ENCODE results near the gene EID3. TPM values are rescaled to one million over a fixed set of nuclear protein-coding genes. Genes with fewer than 3 reads are reported as not detected.
"Not testable (repeated sequence)": the region's sequence is repeated elsewhere in the genome, so short reads cannot be mapped to it uniquely, and the experiment has no call there.

Gene EID3
- total RNA-seq, 1 donor from 2014 or later = 9.0 TPM

DNA sequence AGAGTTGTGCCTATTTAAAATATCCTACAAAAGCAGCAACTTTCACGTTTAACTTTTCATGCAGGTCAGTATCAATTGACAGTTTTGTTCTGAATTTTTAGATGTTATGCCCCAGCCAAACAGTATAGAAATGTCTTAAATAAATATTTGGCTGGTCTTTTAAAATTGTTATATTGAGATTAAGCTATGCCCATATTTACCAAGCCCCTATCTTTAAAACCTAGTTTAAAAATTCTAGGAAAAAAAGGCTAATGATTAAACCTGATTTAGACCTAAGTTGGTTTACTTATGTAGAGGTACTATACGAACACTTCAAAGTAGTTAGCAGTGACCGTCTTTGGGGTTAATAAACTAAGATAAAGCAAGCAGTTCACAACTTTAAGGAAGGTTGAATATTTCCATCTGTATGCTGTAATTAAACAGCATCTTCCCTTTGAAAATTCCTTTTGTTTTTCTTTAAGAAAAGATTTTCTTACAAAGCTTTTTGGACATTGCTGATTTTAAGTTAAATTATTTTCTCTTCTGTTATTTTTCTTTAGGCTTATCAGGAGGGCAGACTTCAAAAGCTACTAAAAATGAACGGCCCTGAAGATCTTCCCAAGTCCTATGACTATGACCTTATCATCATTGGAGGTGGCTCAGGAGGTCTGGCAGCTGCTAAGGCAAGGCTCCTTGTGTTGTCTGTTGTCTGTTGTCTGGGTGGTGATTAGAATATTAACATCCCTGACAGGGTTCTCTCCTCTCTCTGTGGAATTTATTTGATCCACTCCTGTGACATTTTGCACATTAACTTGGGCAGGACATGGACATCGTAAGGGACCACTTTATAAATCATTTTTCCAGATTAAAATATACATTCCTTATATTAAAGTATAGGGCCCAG is 7.5 kb downstream of the EID3 start:
- intact Hi-C loops (cut with micrococcal nuclease) = no loop called here

GRCh38 chr12:104312202-104312601 is 8.7 kb downstream of the EID3 start:
- intact Hi-C loops (cut with micrococcal nuclease) = no loop called here

DNA sequence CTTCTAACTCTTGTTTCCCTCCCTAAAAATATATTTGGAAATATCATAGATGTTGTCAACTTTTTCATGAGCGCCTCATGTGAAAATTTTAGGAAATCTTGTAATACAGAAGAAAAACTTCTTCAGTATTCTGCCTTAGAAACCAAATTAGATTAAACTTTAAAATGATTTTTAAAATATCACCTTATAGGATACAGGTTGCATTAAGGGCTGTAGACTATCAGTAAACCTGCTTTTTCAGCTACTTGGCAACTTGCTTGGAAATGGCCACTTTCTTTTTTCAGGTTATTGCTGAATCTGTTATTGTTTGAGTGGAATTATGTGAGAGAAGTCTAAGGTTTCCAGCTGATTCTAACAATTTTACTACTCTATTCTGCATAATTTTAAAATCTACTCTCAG is 9.1 kb downstream of the EID3 start:
- intact Hi-C loops (cut with micrococcal nuclease) = no loop called here

DNA sequence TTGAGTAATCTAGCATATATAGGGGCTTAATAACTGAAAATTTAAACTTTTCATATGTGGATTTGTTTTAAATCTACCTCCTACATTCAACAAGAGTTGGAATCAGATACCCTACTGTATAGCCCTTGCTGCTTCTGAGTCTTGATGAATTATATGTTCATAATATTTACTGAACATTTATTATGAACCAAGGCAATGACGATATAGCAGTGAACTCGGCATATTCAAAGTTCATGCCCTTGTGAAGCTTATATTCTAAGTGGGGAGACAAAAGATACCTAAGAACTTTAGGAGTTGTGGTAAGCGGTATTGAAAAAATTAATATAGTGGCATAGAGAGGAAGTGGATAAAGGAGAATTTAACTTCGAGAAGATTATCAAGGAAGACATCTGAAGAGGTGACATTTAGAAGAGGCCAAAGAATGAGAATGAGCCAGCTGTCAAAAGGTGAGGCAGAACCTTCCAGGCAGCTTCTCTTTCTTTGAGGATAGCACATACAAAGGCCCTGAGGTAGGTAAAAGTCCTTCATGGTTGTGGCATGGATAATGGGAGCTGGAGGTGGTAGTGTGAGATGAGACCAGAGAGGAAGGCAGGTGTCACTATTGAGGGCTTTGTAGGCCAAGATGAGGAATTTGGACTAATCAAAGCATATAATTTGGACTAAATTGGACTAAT is 10.2 kb downstream of the EID3 start:
- intact Hi-C loops (cut with micrococcal nuclease) = no loop called here

- intact Hi-C loops (cut with micrococcal nuclease) = no loop called here
These were observed 10.7 kb downstream of the EID3 start for GRCh38 chr12:104314242-104314614.

GRCh38 chr12:104315326-104316224 is 12.0 kb downstream of the EID3 start:
- intact Hi-C loops (cut with micrococcal nuclease) = no loop called here

DNA sequence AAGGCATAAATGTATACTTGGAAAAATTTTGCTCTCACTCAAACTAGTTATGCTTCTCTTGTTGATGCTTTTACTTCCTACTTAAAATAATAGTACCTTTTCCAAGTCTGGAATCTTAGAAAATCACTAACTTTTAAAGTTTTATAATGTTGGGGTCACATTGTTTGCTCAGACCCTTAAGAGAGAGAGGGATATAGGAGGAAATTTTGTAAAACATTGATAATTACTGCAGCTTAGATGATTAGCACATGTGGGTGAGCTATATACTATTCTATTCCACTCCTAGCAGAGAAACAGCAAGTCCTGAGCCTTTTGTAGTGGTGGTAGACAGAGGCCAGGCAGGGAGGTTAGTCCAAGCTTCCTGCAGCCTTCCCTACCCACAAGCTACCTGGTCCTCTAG is 13.4 kb downstream of the EID3 start:
- intact Hi-C loops (cut with micrococcal nuclease) = no loop called here

- intact Hi-C loops (cut with micrococcal nuclease) = no loop called here
These were observed 14.1 kb downstream of the EID3 start for GRCh38 chr12:104317538-104318210.

DNA sequence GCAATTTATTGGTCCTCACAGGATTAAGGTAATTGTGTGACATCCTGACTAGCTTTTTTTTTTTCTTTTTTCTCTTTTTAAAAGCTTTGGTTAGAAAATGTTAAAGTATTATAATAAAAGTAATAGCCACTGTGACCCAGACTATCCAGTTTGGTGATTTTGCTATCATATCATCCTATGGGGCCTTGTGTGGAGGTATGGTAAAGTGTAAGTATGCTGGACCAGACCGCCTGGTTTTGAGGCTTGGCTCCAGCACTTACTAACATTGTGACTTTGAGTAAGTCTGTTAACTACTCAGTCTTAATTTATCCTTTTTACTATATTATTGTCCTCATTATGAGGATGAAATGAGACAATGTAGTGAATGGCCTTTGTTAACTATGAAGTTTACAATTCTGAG is 15.5 kb downstream of the EID3 start:
- intact Hi-C loops (cut with micrococcal nuclease) = no loop called here

- intact Hi-C loops (cut with micrococcal nuclease) = no loop called here
These were observed 16.5 kb downstream of the EID3 start for GRCh38 chr12:104319918-104320626.

GRCh38 chr12:104320627-104321024 is 17.1 kb downstream of the EID3 start:
- intact Hi-C loops (cut with micrococcal nuclease) = no loop called here

DNA sequence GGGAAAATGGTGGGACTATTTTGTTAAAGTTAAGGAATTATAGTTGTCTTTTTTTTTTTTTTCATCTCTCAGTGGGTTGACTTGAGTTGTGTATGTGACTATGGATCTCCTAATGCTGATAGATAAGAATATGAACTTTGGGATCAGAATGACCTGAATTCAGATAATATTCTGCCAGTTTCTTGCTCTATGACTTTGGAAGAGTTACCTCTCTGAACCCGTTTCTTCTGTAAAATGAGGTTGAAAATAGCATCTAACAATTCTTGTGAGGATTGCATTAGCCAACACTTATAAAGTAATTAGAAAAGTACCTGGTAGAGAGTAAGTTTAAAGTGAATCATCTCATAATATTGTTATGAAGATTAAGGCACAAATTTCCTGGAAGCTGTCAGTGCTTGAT is 18.4 kb downstream of the EID3 start:
- intact Hi-C loops (cut with micrococcal nuclease) = no loop called here

DNA sequence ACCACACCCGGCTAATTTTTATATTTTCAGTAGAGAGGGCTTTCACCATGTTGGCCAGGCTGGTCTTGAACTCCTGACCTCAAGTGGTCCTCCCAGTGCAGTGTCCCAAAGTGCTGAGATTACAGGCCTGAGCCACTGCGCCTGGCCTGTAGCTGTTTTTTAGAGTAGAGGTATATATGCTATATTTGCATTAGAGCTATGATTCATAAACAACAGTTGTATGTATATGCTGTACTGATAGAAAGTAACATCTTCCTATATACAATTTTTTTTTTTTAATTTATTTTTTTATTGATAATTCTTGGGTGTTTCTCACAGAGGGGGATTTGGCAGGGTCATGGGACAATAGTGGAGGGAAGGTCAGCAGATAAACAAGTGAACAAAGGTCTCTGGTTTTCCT is 19.0 kb downstream of the EID3 start:
- intact Hi-C loops (cut with micrococcal nuclease) = not testable (repeated sequence)

DNA sequence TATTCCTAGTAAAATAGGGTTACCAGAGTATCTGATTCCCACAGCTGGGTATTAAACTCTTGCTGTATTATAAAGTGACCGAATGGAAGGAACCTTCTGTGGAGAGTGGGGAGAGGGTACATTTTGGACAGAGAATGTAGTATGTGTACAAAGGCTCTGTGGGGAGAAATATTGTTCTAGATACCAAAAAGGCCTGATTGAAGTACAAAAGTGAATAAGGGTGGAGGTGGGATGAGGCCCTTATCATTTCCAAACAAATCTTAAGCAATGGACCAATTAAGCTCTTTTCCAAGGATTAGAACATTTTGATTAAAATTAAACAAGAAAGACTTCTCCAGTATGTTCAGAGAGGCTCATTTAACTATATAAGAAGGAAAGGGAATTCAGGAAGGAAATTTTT is 20.4 kb downstream of the EID3 start:
- intact Hi-C loops (cut with micrococcal nuclease) = no loop called here

GRCh38 chr12:104328278-104328677 is 24.7 kb downstream of the EID3 start:
- intact Hi-C loops (cut with micrococcal nuclease) = not testable (repeated sequence)

GRCh38 chr12:104328790-104329189 is 25.3 kb downstream of the EID3 start:
- intact Hi-C loops (cut with micrococcal nuclease) = no loop called here

GRCh38 chr12:104329707-104330532 is 26.4 kb downstream of the EID3 start:
- intact Hi-C loops (cut with micrococcal nuclease) = no loop called here

DNA sequence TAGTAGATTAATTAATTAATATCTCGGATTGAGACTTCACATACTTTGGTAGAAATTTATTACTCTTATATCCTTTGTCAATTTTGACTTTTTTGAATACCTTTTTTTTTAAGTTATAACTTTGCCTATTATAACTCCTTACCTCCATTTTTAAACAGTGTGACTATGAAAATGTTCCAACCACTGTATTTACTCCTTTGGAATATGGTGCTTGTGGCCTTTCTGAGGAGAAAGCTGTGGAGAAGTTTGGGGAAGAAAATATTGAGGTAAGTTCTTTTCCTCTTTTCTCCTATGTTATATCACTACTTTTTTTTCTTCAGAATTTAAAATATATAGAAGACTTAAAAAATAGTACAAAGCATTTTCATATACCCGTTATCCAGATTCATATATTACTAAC is 27.8 kb downstream of the EID3 start:
- intact Hi-C loops (cut with micrococcal nuclease) = no loop called here

DNA sequence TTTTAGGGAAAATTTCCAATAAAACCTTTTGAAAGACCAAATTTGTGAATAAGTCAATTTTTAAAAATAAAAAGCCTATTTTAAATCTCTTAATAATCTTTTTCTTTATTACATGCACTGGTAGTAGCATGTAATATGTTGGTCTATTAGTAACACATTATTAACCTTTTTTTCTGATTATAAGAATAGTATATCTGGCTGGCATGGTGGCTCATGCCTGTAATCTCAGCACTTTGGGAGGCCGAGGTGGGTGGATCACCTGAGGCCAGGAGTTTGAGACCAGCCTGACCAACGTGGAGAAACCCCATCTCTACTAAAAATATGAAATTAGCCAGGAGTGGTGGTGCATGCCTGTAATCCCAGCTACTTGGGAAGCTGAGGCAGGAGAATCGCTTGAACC is 28.7 kb downstream of the EID3 start:
- intact Hi-C loops (cut with micrococcal nuclease) = not testable (repeated sequence)

Measured in T-helper 2 cell treated with Interferon-gamma antibody and Interleukin-4, amounts not matched to agents 100 ng/mL and 5 ng/mL, for 36 hours (primary cell).